Breast epithelium (tissue), 4 donors: ENCODE results near the gene ATP13A2. TPM values are rescaled to one million over a fixed set of nuclear protein-coding genes. Genes with fewer than 3 reads are reported as not detected.

ENCODE experiments used
- DNase-seq, 2 donors: peaks; one replicate each; pipeline ENCODE4 v3.0.0-alpha.2; 2019; ENCODE audit warnings: low spot score in 2 of 2
- H3K27ac ChIP-seq, 2 donors: fragments of 200-600 bp; sonication (generic) in 1 of 2; one replicate each; pipeline ENCODE4 v1.5.1; 2016 to 2019; ENCODE audit warnings: mild to moderate bottlenecking in 1 of 2
- H3K27me3 ChIP-seq, 2 donors: fragments of 200-600 bp; sonication (generic) in 1 of 2; one replicate each; pipeline versions ENCODE4 v1.5.1 to v1.6.0; 2017 to 2019; ENCODE audit warnings: control low read depth in 1 of 2, mild to moderate bottlenecking in 1 of 2
- H3K36me3 ChIP-seq: fragments of 200-600 bp; one replicate; pipeline ENCODE4 v1.5.1; 2019
- H3K4me1 ChIP-seq, 2 donors: fragments of 200-600 bp; sonication (generic); one replicate each; pipeline ENCODE4 v1.5.1; 2016 to 2019; ENCODE audit warnings: control low read depth in 1 of 2
- H3K4me3 ChIP-seq, 3 donors: fragments of 200-600 bp; sonication (generic); 1 replicate in 2 of 3; 2 replicates in 1 of 3; pipeline ENCODE4 v1.5.1; 2016 to 2019; ENCODE audit warnings: mild to moderate bottlenecking in 3 of 3, moderate library complexity in 2 of 3
- H3K9me3 ChIP-seq, 2 donors: fragments of 200-600 bp; sonication (generic) in 1 of 2; one replicate each; pipeline ENCODE4 v1.5.1; 2016 to 2019; ENCODE audit warnings: control low read depth in 1 of 2
- CTCF ChIP-seq, 3 donors: fragments of 450-650 bp; IDR thresholded peaks; one replicate each; pipeline ENCODE4 v1.5.1; 2016 to 2017; ENCODE audit warnings: antibody characterized with exemption in 3 of 3, mild to moderate bottlenecking in 3 of 3, moderate library complexity in 3 of 3
- POLR2A ChIP-seq: fragments of 450-650 bp; IDR thresholded peaks from one replicate; pipeline ENCODE4 v1.6.1; 2016; ENCODE audit warnings: antibody characterized with exemption, mild to moderate bottlenecking, moderate library complexity
- POLR2AphosphoS5 ChIP-seq, 3 donors: sonication (generic); formaldehyde crosslinking; IDR thresholded peaks; one replicate each; pipeline ENCODE4 v1.6.1; 2017; ENCODE audit warnings: antibody characterized with exemption in 3 of 3
- intact Hi-C: fragments of 100-400 bp; cut with DNase I; formaldehyde crosslinking; loops from one replicate; pipeline ENCODE4 v1.15.1; 2023; ENCODE audit warnings: low total_unique reads
- total RNA-seq, 3 donors: library from RNA; depleted of rRNA; stranded (reverse); fragments of >200 nt; gene quantifications; one replicate each; pipeline ENCODE4 v1.1.0, GENCODE V29; 2016

ATP13A2 gene
- total RNA-seq, 3 donors from 2014 or later = 17.3 to 31.5 (median 31.3) TPM

- TF ChIP-seq POLR2A (no peak), CTCF (IDR thresholded peaks at IDR 0.05) (no peak), POLR2AphosphoS5 (IDR thresholded peaks at IDR 0.05) (no peak)
- no peak for DNase-seq
- no peaks in the 10 kb centered on the region for H3K36me3 ChIP-seq
- no peaks in the 10 kb centered on the region for H3K9me3 ChIP-seq
- H3K27me3 ChIP-seq = no peaks in the 10 kb centered on the region
- peak overlapping the region in 1 of 2 donors; percentile 5 for H3K27ac ChIP-seq
- peaks cover 4 to 5% of the 10 kb centered on the region in 2 donors for H3K4me1 ChIP-seq
- no peak overlapping the region for H3K4me3 ChIP-seq
- intact Hi-C loops = no loop called here
Observed at GRCh38 chr1:16971341-16972188, 40.2 kb downstream of the ATP13A2 start.

- intact Hi-C loops = no loop called here
- Histone ChIP-seq H3K36me3 (no peaks in the 10 kb centered on the region), H3K9me3 (no peaks in the 10 kb centered on the region), H3K4me1 (peaks cover 4 to 5% of the 10 kb centered on the region in 2 donors), H3K27ac (no peak overlapping the region), H3K27me3 (no peaks in the 10 kb centered on the region), H3K4me3 (no peak overlapping the region)
- no peak for DNase-seq
- TF ChIP-seq POLR2AphosphoS5 (IDR thresholded peaks at IDR 0.05) (no peak), POLR2A (no peak), CTCF (IDR thresholded peaks at IDR 0.05) (no peak)
Observed at GRCh38 chr1:16970132-16970910, 41.4 kb downstream of the ATP13A2 start.

- Histone ChIP-seq H3K27me3 (no peaks in the 10 kb centered on the region), H3K27ac (no peak overlapping the region), H3K4me1 (peaks cover 4 to 5% of the 10 kb centered on the region in 2 donors), H3K9me3 (no peaks in the 10 kb centered on the region), H3K36me3 (no peaks in the 10 kb centered on the region), H3K4me3 (no peak overlapping the region)
- DNase-seq = no peak
- TF ChIP-seq CTCF (IDR thresholded peaks at IDR 0.05) (no peak), POLR2AphosphoS5 (IDR thresholded peaks at IDR 0.05) (no peak), POLR2A (no peak)
- intact Hi-C loops = no loop called here
Observed at GRCh38 chr1:16969651-16970050, 42.1 kb downstream of the ATP13A2 start.

- no peak for TF ChIP-seq POLR2A
- TF ChIP-seq POLR2AphosphoS5 (IDR thresholded peaks at IDR 0.05) = no peak
- no peak for TF ChIP-seq CTCF (IDR thresholded peaks at IDR 0.05)
- no peaks in the 10 kb centered on the region for H3K36me3 ChIP-seq
- intact Hi-C loops = no loop called here
- H3K27ac ChIP-seq = no peak overlapping the region
- H3K9me3 ChIP-seq = no peaks in the 10 kb centered on the region
- H3K27me3 ChIP-seq = no peaks in the 10 kb centered on the region
- peaks cover 4 to 5% of the 10 kb centered on the region in 2 donors for H3K4me1 ChIP-seq
- H3K4me3 ChIP-seq = no peak overlapping the region
- DNase-seq = no peak
Observed at GRCh38 chr1:16969057-16969611, 42.6 kb downstream of the ATP13A2 start.
